ENCODE measurements around the gene TPRG1L. TPM values are rescaled to one million over a fixed set of nuclear protein-coding genes. Genes with fewer than 3 reads are reported as not detected.

The TPRG1L gene
- total and polyA plus RNA-seq, 2 donors from 2014 or later, result 37.1 to 72.4 TPM

DNA sequence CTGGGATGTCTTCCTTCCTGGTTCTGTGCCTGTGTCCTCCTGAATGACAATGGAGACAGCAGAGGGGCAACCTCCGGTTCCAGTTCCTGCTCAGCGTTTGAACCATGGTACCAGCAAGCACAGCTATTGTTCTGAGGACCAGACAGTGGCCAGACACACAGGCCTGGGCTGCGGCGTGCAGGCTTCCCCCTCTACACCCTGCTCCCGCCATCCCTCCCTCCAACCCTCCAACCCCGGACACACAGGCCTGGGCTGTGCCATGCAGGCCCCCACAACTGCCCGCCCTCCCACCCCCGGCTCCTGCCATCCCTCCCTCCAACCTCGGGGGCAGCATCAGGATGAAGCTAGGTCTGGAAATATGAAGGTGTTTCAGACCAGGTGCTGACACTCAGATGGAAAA lies 8.0 kb upstream of the TPRG1L start:
- Histone ChIP-seq H3K9me3 (ENCODE audit: control insufficient read depth in 2 of 3, insufficient read depth in 1 of 3, low read length in 3 of 3) (no peaks in the 10 kb centered on the region), H3K27me3 (ENCODE audit: control insufficient read depth, insufficient read depth, low read length) (no peaks in the 10 kb centered on the region), H3K4me1 (ENCODE audit: control insufficient read depth in 2 of 3, insufficient read depth in 2 of 3, low read depth in 1 of 3, low read length in 3 of 3) (peaks cover 0 to 7% (median 0%) of the 10 kb centered on the region in 3 donors), H3K27ac (ENCODE audit: low read depth in 2 of 2, low read length in 2 of 2) (no peak overlapping the region), H3K36me3 (ENCODE audit: control insufficient read depth in 2 of 3, insufficient read depth in 3 of 3, low read length in 3 of 3) (no peaks in the 10 kb centered on the region), H3K9ac (ENCODE audit: low read length in 3 of 3) (no peak overlapping the region), H3K4me3 (ENCODE audit: low read length in 3 of 3) (no peak overlapping the region)
- FAIRE-seq (no peak), DNase-seq (no peak)
- TF ChIP-seq, protein P1, sequence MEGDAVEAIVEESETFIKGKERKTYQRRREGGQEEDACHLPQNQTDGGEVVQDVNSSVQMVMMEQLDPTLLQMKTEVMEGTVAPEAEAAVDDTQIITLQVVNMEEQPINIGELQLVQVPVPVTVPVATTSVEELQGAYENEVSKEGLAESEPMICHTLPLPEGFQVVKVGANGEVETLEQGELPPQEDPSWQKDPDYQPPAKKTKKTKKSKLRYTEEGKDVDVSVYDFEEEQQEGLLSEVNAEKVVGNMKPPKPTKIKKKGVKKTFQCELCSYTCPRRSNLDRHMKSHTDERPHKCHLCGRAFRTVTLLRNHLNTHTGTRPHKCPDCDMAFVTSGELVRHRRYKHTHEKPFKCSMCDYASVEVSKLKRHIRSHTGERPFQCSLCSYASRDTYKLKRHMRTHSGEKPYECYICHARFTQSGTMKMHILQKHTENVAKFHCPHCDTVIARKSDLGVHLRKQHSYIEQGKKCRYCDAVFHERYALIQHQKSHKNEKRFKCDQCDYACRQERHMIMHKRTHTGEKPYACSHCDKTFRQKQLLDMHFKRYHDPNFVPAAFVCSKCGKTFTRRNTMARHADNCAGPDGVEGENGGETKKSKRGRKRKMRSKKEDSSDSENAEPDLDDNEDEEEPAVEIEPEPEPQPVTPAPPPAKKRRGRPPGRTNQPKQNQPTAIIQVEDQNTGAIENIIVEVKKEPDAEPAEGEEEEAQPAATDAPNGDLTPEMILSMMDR (IDR thresholded peaks at IDR 0.05; ENCODE audit: borderline replicate concordance, extremely low read depth, insufficient read depth), result no peak
- intact Hi-C loops (cut with DNase I), result loop anchor here (5.0 kb wide), 1 partner anchor 130 kb away; no protein-coding TSS in a partner anchor

DNA sequence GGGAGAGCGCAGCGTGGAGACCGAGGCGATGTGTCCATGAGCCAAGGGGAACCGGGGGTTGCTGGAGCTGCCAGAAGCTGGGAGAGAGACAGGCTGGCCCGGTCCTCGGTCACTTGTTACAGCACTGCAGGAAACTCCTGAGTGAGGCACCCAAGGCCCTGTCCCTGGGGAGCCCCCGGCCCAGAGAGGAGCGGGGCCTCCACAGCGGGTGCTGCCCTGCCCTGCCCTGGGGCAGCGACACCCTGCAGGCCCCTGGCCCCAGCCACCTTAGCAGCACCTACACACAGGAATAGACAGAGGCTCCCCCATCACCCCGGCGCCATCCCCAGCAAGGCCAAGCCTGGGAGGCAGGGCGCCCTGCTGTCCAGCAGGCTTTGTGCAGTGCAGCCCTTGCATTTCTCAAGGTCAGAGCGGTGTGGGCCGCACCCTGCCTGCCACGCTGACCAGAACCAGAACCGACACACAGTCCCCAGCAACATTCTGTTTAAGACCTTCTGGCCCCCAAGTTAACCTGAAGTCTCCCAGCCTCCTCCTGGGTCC lies 6.9 kb upstream of the TPRG1L start:
- FAIRE-seq, result no peak
- Histone ChIP-seq H3K9ac (ENCODE audit: low read length in 3 of 3) (no peak overlapping the region), H3K27me3 (ENCODE audit: control insufficient read depth, insufficient read depth, low read length) (no peaks in the 10 kb centered on the region), H3K36me3 (ENCODE audit: control insufficient read depth in 2 of 3, insufficient read depth in 3 of 3, low read length in 3 of 3) (no peaks in the 10 kb centered on the region), H3K27ac (ENCODE audit: low read depth in 2 of 2, low read length in 2 of 2) (no peak overlapping the region), H3K4me1 (ENCODE audit: control insufficient read depth in 2 of 3, insufficient read depth in 2 of 3, low read depth in 1 of 3, low read length in 3 of 3) (peaks cover 0 to 12% (median under 1%) of the 10 kb centered on the region in 3 donors), H3K9me3 (ENCODE audit: control insufficient read depth in 2 of 3, insufficient read depth in 1 of 3, low read length in 3 of 3) (no peaks in the 10 kb centered on the region), H3K4me3 (ENCODE audit: low read length in 3 of 3) (no peak overlapping the region)
- peak in 1 of 5 donors; percentile 48 for DNase-seq
- intact Hi-C loops (cut with DNase I), result loop anchor here (5.0 kb wide), 1 partner anchor 131 kb away; no protein-coding TSS in a partner anchor
- TF ChIP-seq, protein P1 (IDR thresholded peaks at IDR 0.05; ENCODE audit: borderline replicate concordance, extremely low read depth, insufficient read depth), result no peak

DNA sequence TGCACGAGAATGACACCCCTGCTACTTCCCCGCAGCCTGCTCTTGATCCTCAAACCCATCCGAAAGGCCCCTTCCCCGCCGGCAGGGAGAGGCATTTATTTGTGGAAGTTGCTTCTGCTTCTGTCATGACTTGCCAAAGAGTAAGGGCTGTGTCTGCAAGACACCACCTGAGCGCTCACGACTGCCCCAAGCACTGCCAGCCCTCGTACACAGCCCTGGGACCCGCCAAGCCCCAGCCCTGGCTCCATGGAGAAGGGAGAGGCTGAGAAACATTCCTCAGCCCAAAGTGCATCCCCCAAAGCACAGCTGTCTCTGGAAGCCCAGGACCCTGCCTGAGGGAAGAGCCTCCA lies 6.3 kb upstream of the TPRG1L start:
- DNase-seq (peak in 1 of 5 donors; percentile 53), FAIRE-seq (no peak)
- Histone ChIP-seq H3K36me3 (ENCODE audit: control insufficient read depth in 2 of 3, insufficient read depth in 3 of 3, low read length in 3 of 3) (no peaks in the 10 kb centered on the region), H3K27me3 (ENCODE audit: control insufficient read depth, insufficient read depth, low read length) (no peaks in the 10 kb centered on the region), H3K4me1 (ENCODE audit: control insufficient read depth in 2 of 3, insufficient read depth in 2 of 3, low read depth in 1 of 3, low read length in 3 of 3) (peaks cover 0 to 18% (median 7%) of the 10 kb centered on the region in 3 donors), H3K9me3 (ENCODE audit: control insufficient read depth in 2 of 3, insufficient read depth in 1 of 3, low read length in 3 of 3) (no peaks in the 10 kb centered on the region), H3K4me3 (ENCODE audit: low read length in 3 of 3) (no peak overlapping the region), H3K27ac (ENCODE audit: low read depth in 2 of 2, low read length in 2 of 2) (no peak overlapping the region), H3K9ac (ENCODE audit: low read length in 3 of 3) (no peak overlapping the region)
- intact Hi-C loops (cut with DNase I), result loop anchor here (5.0 kb wide), 1 partner anchor 131 kb away; no protein-coding TSS in a partner anchor
- TF ChIP-seq, protein P1 (IDR thresholded peaks at IDR 0.05; ENCODE audit: borderline replicate concordance, extremely low read depth, insufficient read depth), result no peak

Data from kidney (tissue), 14 donors.